GM12878 (cell line): ENCODE measurements around the gene GLT8D2. TPM values are rescaled to one million over a fixed set of nuclear protein-coding genes. Genes with fewer than 3 reads are reported as not detected.

Experiments used
- ATAC-seq: fragments of 200-7000 bp; cut with Tn5 transposase; 3 replicates; pipeline ENCODE4 v1.9.1; 2020; ENCODE audit warnings: mild to moderate bottlenecking, moderate library complexity
- BruUV-seq: library from RNA; stranded (reverse); fragments of 400-500 nt; replicated peaks from 2 replicates; lab custom pipeline; 2021; lab: Mats Ljungman, UMichigan
- CTCF ChIA-PET: fragments of 300-600 bp; sonication (Branson Sonifier 250); formaldehyde crosslinking; extraction: SDS; loops from one replicate; lab custom pipeline; 2021; ENCODE audit warnings: inconsistent platforms; lab: Yijun Ruan, JAX
- POLR2A ChIA-PET: fragments of 350-600 bp; formaldehyde crosslinking; extraction: SDS; loops from one replicate; lab custom pipeline; 2021; ENCODE audit warnings: inconsistent platforms; lab: Charles Lee
- RAD21 ChIA-PET: fragments of 300-600 bp; sonication (Branson Sonifier 250); formaldehyde crosslinking; loops from one replicate; lab custom pipeline; 2023; ENCODE audit warnings: antibody characterized with exemption; ENCODE audit not compliant: unreplicated experiment; lab: Charles Lee
- SMC1A ChIA-PET: fragments of 300-600 bp; sonication (Branson Sonifier 250); formaldehyde crosslinking; loops from one replicate; lab custom pipeline; 2023; ENCODE audit not compliant: unreplicated experiment, uncharacterized antibody; lab: Charles Lee
- DNase-seq: peaks from one replicate; pipeline ENCODE4 v3.0.0-alpha.2; 2011; ENCODE audit warnings: low read depth, low spot score
- FAIRE-seq: peaks from 3 replicates; lab custom pipeline; 2011; peaks lifted over from hg19 to GRCh38; lab: Jason Lieb, UNC
- H2AFZ ChIP-seq: 2 replicates; pipeline ENCODE4 v1.6.0; 2011; ENCODE audit warnings: low read depth, low read length, control low read depth; ENCODE audit not compliant: control insufficient read depth
- H3K27ac ChIP-seq: 2 replicates; pipeline ENCODE4 v1.5.1; 2011; ENCODE audit warnings: control low read depth; ENCODE audit not compliant: control insufficient read depth, insufficient read depth
- H3K27me3 ChIP-seq, 2 experiments: replicated peaks in 1 of 2; 2 replicates each; pipeline versions ENCODE4 v1.6.0 to v1.6.1; 2011; ENCODE audit warnings: low read length in 1 of 2; ENCODE audit not compliant: control insufficient read depth in 2 of 2, insufficient read depth in 2 of 2
- H3K36me3 ChIP-seq, 2 experiments: 2 replicates each; pipeline ENCODE4 v1.5.1; 2011; ENCODE audit warnings: low read length in 1 of 2; ENCODE audit not compliant: control insufficient read depth in 2 of 2, insufficient read depth in 2 of 2
- H3K4me1 ChIP-seq: 2 replicates; pipeline ENCODE4 v1.6.1; 2011; ENCODE audit warnings: mild to moderate bottlenecking, low read length, moderate library complexity, mixed read lengths; ENCODE audit not compliant: control insufficient read depth, insufficient read depth
- H3K4me2 ChIP-seq: 2 replicates; pipeline ENCODE4 v1.6.0; 2011; ENCODE audit warnings: control low read depth; ENCODE audit not compliant: control insufficient read depth, insufficient read depth
- H3K4me3 ChIP-seq: fragments of 200-600 bp; sonication (generic); 2 replicates; pipeline ENCODE4 v1.5.1; 2016
- H3K79me2 ChIP-seq: 2 replicates; pipeline ENCODE4 v1.6.0; 2011; ENCODE audit warnings: low read length; ENCODE audit not compliant: control insufficient read depth, insufficient read depth
- H3K9ac ChIP-seq: 2 replicates; pipeline ENCODE4 v1.8.0; 2011; ENCODE audit warnings: low read length, control low read depth, mixed read lengths; ENCODE audit not compliant: control insufficient read depth, insufficient read depth
- H3K9me3 ChIP-seq: replicated peaks from 3 replicates; pipeline ENCODE4 v1.5.1; 2011; ENCODE audit warnings: mild to moderate bottlenecking, low read length; ENCODE audit not compliant: control insufficient read depth, insufficient read depth
- H4K20me1 ChIP-seq: 2 replicates; pipeline ENCODE4 v1.6.0; 2011; ENCODE audit not compliant: control insufficient read depth, insufficient read depth
- HDAC6 ChIP-seq: fragments of 200-600 bp; sonication (generic); IDR thresholded peaks from one replicate; pipeline ENCODE4 v1.8.0; 2017; ENCODE audit warnings: antibody characterized with exemption; ENCODE audit not compliant: unreplicated experiment
- IRF4 ChIP-seq: IDR thresholded peaks from 2 replicates; pipeline ENCODE4 v1.6.1; 2011; ENCODE audit warnings: low read depth, low read length
- IRF5 ChIP-seq: fragments of 450-650 bp; IDR thresholded peaks from 2 replicates; pipeline ENCODE4 v1.6.1; 2017; ENCODE audit warnings: borderline replicate concordance
- MTA3 ChIP-seq: IDR thresholded peaks from 2 replicates; pipeline ENCODE4 v1.6.1; 2012; ENCODE audit warnings: low read length, inconsistent platforms, borderline replicate concordance
- NRF1 ChIP-seq: conservative IDR thresholded peaks from 2 replicates; pipeline ENCODE4 v1.6.1; 2011; ENCODE audit warnings: mild to moderate bottlenecking, low read depth, low read length, improper control_type of control experiment
- RUNX3 ChIP-seq: IDR thresholded peaks from 2 replicates; pipeline ENCODE4 v1.6.1; 2012; ENCODE audit warnings: low read length, inconsistent platforms
- SMARCA5 ChIP-seq: fragments of 450-650 bp; IDR thresholded peaks from 2 replicates; pipeline ENCODE4 v1.6.1; 2017; ENCODE audit warnings: mild to moderate bottlenecking
- ZNF592 ChIP-seq: fragments of 450-650 bp; IDR thresholded peaks from 2 replicates; pipeline ENCODE4 v1.6.1; 2017; ENCODE audit warnings: mild to moderate bottlenecking, moderate library complexity
- ZNF622 ChIP-seq: fragments of 450-650 bp; IDR thresholded peaks from 2 replicates; pipeline ENCODE4 v1.6.1; 2017; ENCODE audit warnings: mild to moderate bottlenecking, inconsistent platforms
- WGBS: methylation state at CpG from one replicate; pipeline ENCODE4 v1.1.6; 2016; ENCODE audit warnings: low lambda C conversion rate; ENCODE audit not compliant: insufficient replicate concordance, insufficient coverage; ENCODE audit errors: missing lambda C conversion rate; 5-methylcytosine and 5-hydroxymethylcytosine counted together
- in situ Hi-C: fragments of 300-500 bp; cut with MboI; formaldehyde crosslinking; loops from 9 replicates; pipeline ENCODE4 v1.14.3; 2018; ENCODE audit warnings: mixed read lengths
- intact Hi-C: fragments of 100-400 bp; cut with micrococcal nuclease; formaldehyde crosslinking; loops from one replicate; pipeline ENCODE4 v1.14.2; 2022; ENCODE audit not compliant: unreplicated experiment
- polyA plus RNA-seq, 11 experiments: library from polyadenylated mRNA; depleted of rRNA in 4 of 11; unstranded in 6 of 11; stranded (reverse) in 5 of 11; fragments of >200 nt; fragmentation: Nextera tagmentation in 4 of 11; fragmentation: Illumina TruSeq in 1 of 11; extraction: Ambion mirVana in 4 of 11; extraction: Trizol in 1 of 11; gene quantifications; 1 replicate in 1 of 11; 2 replicates in 10 of 11; pipeline versions ENCODE4 v1.2.1 to v1.2.3, GENCODE V29; 2011 to 2016; ENCODE audit warnings: inconsistent platforms in 2 of 11, missing spikeins in 2 of 11, low read depth in 1 of 11
- total RNA-seq, 4 experiments: library from RNA; depleted of rRNA in 3 of 4; stranded (reverse); fragments of >200 nt in 3 of 4; fragmentation: Illumina TruSeq in 1 of 4; extraction: Trizol in 1 of 4; gene quantifications; 2 replicates each; pipeline versions ENCODE4 v1.2.1 to v1.2.3, GENCODE V29; 2013 to 2021

The GLT8D2 gene
- total and polyA plus RNA-seq, 10 of the 15 experiments (the other 5 are each of a cell fraction or from before 2014, with no cell fraction given), result 0.06 to 0.80 (median 0.37) TPM; not detected in 1

- ChIA-PET RAD21 (no interaction called here), SMC1A (interaction anchor here (0.7 to 1.2 kb wide), 3 partner anchors 11 to 155 kb away, joined by 3 to 5 read pairs (median 3); no protein-coding TSS in a partner anchor), CTCF (interaction anchor here (1.2 to 1.8 kb wide), 5 partner anchors 11 to 37 kb away, joined by 3 to 9 read pairs (median 3); no protein-coding TSS in a partner anchor), POLR2A (no interaction called here)
- H3K79me2 ChIP-seq, result no peaks in the 10 kb centered on the region
- BruUV-seq, result no TSS peak
- TF ChIP-seq ZNF592, result no peak
- TF ChIP-seq IRF4, result no peak
- TF ChIP-seq HDAC6, result no peak
- TF ChIP-seq NRF1, result no peak
- TF ChIP-seq ZNF622, result no peak
- no peak for TF ChIP-seq MTA3
- no peak for TF ChIP-seq RUNX3
- no peak for TF ChIP-seq IRF5
- TF ChIP-seq SMARCA5, result no peak
- H3K27me3 ChIP-seq, result no peaks in the 10 kb centered on the region
- in situ Hi-C loops, result no loop called here
- H3K9ac ChIP-seq, result no peak overlapping the region
- H3K4me3 ChIP-seq, result no peak overlapping the region
- H3K36me3 ChIP-seq, result no peaks in the 10 kb centered on the region; a peak in 2 of 4 replicates
- no peak for FAIRE-seq
- intact Hi-C loops, result no loop called here
- H3K4me1 ChIP-seq, result peaks cover 2% of the 10 kb centered on the region; the same call in 1 of the 2 replicates
- 100% methylated on average over 1 of the region's 1 CpG for WGBS
- no peak for ATAC-seq
- H3K27ac ChIP-seq, result no peak overlapping the region
- H4K20me1 ChIP-seq, result no peaks in the 10 kb centered on the region
- H3K9me3 ChIP-seq, result no peaks in the 10 kb centered on the region; the same call in 2 of the 3 replicates
- no peak for DNase-seq
- no peak overlapping the region for H3K4me2 ChIP-seq
- no peak overlapping the region for H2AFZ ChIP-seq
These were observed 29.0 kb upstream of the GLT8D2 start for GRCh38 chr12:104079024-104079423.
